GM12878 (cell line): ENCODE results near the gene GRIK2. TPM values are rescaled to one million over a fixed set of nuclear protein-coding genes. Genes with fewer than 3 reads are reported as not detected.

Source experiments
- ATAC-seq: fragments of 200-7000 bp; cut with Tn5 transposase; 3 replicates; pipeline ENCODE4 v1.9.1; 2020; ENCODE audit warnings: mild to moderate bottlenecking, moderate library complexity
- BruUV-seq: library from RNA; stranded (reverse); fragments of 400-500 nt; replicated peaks from 2 replicates; lab custom pipeline; 2021; lab: Mats Ljungman, UMichigan
- CTCF ChIA-PET: fragments of 300-600 bp; sonication (Branson Sonifier 250); formaldehyde crosslinking; extraction: SDS; loops from one replicate; lab custom pipeline; 2021; ENCODE audit warnings: inconsistent platforms; lab: Yijun Ruan, JAX
- POLR2A ChIA-PET: fragments of 350-600 bp; formaldehyde crosslinking; extraction: SDS; loops from one replicate; lab custom pipeline; 2021; ENCODE audit warnings: inconsistent platforms; lab: Charles Lee
- RAD21 ChIA-PET: fragments of 300-600 bp; sonication (Branson Sonifier 250); formaldehyde crosslinking; loops from one replicate; lab custom pipeline; 2023; ENCODE audit warnings: antibody characterized with exemption; ENCODE audit not compliant: unreplicated experiment; lab: Charles Lee
- SMC1A ChIA-PET: fragments of 300-600 bp; sonication (Branson Sonifier 250); formaldehyde crosslinking; loops from one replicate; lab custom pipeline; 2023; ENCODE audit not compliant: unreplicated experiment, uncharacterized antibody; lab: Charles Lee
- DNase-seq: peaks from one replicate; pipeline ENCODE4 v3.0.0-alpha.2; 2011; ENCODE audit warnings: low read depth, low spot score
- FAIRE-seq: peaks from 3 replicates; lab custom pipeline; 2011; peaks lifted over from hg19 to GRCh38; lab: Jason Lieb, UNC
- H2AFZ ChIP-seq: 2 replicates; pipeline ENCODE4 v1.6.0; 2011; ENCODE audit warnings: low read depth, low read length, control low read depth; ENCODE audit not compliant: control insufficient read depth
- H3K27ac ChIP-seq: 2 replicates; pipeline ENCODE4 v1.5.1; 2011; ENCODE audit warnings: control low read depth; ENCODE audit not compliant: control insufficient read depth, insufficient read depth
- H3K27me3 ChIP-seq, 2 experiments: replicated peaks in 1 of 2; 2 replicates each; pipeline versions ENCODE4 v1.6.0 to v1.6.1; 2011; ENCODE audit warnings: low read length in 1 of 2; ENCODE audit not compliant: control insufficient read depth in 2 of 2, insufficient read depth in 2 of 2
- H3K36me3 ChIP-seq, 2 experiments: 2 replicates each; pipeline ENCODE4 v1.5.1; 2011; ENCODE audit warnings: low read length in 1 of 2; ENCODE audit not compliant: control insufficient read depth in 2 of 2, insufficient read depth in 2 of 2
- H3K4me1 ChIP-seq: 2 replicates; pipeline ENCODE4 v1.6.1; 2011; ENCODE audit warnings: mild to moderate bottlenecking, low read length, moderate library complexity, mixed read lengths; ENCODE audit not compliant: control insufficient read depth, insufficient read depth
- H3K4me2 ChIP-seq: 2 replicates; pipeline ENCODE4 v1.6.0; 2011; ENCODE audit warnings: control low read depth; ENCODE audit not compliant: control insufficient read depth, insufficient read depth
- H3K4me3 ChIP-seq: fragments of 200-600 bp; sonication (generic); 2 replicates; pipeline ENCODE4 v1.5.1; 2016
- H3K79me2 ChIP-seq: 2 replicates; pipeline ENCODE4 v1.6.0; 2011; ENCODE audit warnings: low read length; ENCODE audit not compliant: control insufficient read depth, insufficient read depth
- H3K9ac ChIP-seq: 2 replicates; pipeline ENCODE4 v1.8.0; 2011; ENCODE audit warnings: low read length, control low read depth, mixed read lengths; ENCODE audit not compliant: control insufficient read depth, insufficient read depth
- H3K9me3 ChIP-seq: replicated peaks from 3 replicates; pipeline ENCODE4 v1.5.1; 2011; ENCODE audit warnings: mild to moderate bottlenecking, low read length; ENCODE audit not compliant: control insufficient read depth, insufficient read depth
- H4K20me1 ChIP-seq: 2 replicates; pipeline ENCODE4 v1.6.0; 2011; ENCODE audit not compliant: control insufficient read depth, insufficient read depth
- ASH2L ChIP-seq: fragments of 300-600, 200-600 bp; sonication (generic); IDR thresholded peaks from 2 replicates; pipeline ENCODE4 v1.6.1; 2017; ENCODE audit warnings: low read depth, mild to moderate bottlenecking, borderline replicate concordance
- CBFB ChIP-seq: IDR thresholded peaks from 2 replicates; pipeline ENCODE4 v1.6.1; 2016; ENCODE audit warnings: antibody characterized with exemption, low read depth
- EED ChIP-seq: sonication (generic); IDR thresholded peaks from 2 replicates; pipeline ENCODE4 v1.6.1; 2016; ENCODE audit warnings: antibody characterized with exemption, low read depth
- ESRRA ChIP-seq: IDR thresholded peaks from 2 replicates; pipeline ENCODE4 v1.6.1; 2012; ENCODE audit warnings: mild to moderate bottlenecking, low read length, improper control_type of control experiment
- FOXM1 ChIP-seq: IDR thresholded peaks from 2 replicates; pipeline ENCODE4 v1.6.1; 2012; ENCODE audit warnings: low read depth, mild to moderate bottlenecking, inconsistent platforms, low read length, moderate library complexity
- MAX ChIP-seq: IDR thresholded peaks from 2 replicates; pipeline ENCODE4 v1.6.1; 2012; ENCODE audit warnings: low read depth, low read length, improper control_type of control experiment
- NFXL1 ChIP-seq: fragments of 450-650 bp; IDR thresholded peaks from 2 replicates; pipeline ENCODE4 v1.6.1; 2017; ENCODE audit warnings: antibody characterized with exemption, mild to moderate bottlenecking, borderline replicate concordance
- NR2F1 ChIP-seq: fragments of 450-650 bp; conservative IDR thresholded peaks from 2 replicates; pipeline ENCODE4 v1.6.1; 2017; ENCODE audit warnings: mild to moderate bottlenecking
- PAX5 ChIP-seq: IDR thresholded peaks from 2 replicates; pipeline ENCODE4 v1.6.1; 2011; ENCODE audit warnings: low read depth, low read length, borderline replicate concordance
- POLR2AphosphoS2 ChIP-seq: IDR thresholded peaks from 2 replicates; pipeline ENCODE4 v1.6.1; 2011; ENCODE audit warnings: low read depth, mild to moderate bottlenecking, low read length, improper control_type of control experiment, moderate library complexity
- RBBP5 ChIP-seq: fragments of 200-600 bp; sonication (generic); conservative IDR thresholded peaks from 2 replicates; pipeline ENCODE4 v1.6.1; 2016
- RELA ChIP-seq: fragments of 450-650 bp; IDR thresholded peaks from 2 replicates; pipeline ENCODE4 v1.8.0; 2014; ENCODE audit warnings: borderline replicate concordance; ENCODE audit not compliant: partially characterized antibody
- TCF12 ChIP-seq: IDR thresholded peaks from 2 replicates; pipeline ENCODE4 v1.6.1; 2011; ENCODE audit warnings: low read depth, mild to moderate bottlenecking, low read length
- USF1 ChIP-seq: IDR thresholded peaks from 2 replicates; pipeline ENCODE4 v1.6.1; 2011; ENCODE audit warnings: borderline replicate concordance, low read depth, mild to moderate bottlenecking, moderate library complexity, mixed read lengths, low read length; ENCODE audit not compliant: insufficient read depth; ENCODE audit errors: extremely low read length
- YBX1 ChIP-seq: fragments of 450-650 bp; IDR thresholded peaks from 2 replicates; pipeline ENCODE4 v1.6.1; 2016; ENCODE audit warnings: antibody characterized with exemption
- ZBTB33 ChIP-seq: fragments of 450-650 bp; IDR thresholded peaks from 2 replicates; pipeline ENCODE4 v1.6.1; 2017; ENCODE audit warnings: mild to moderate bottlenecking
- in situ Hi-C: fragments of 300-500 bp; cut with MboI; formaldehyde crosslinking; loops from 9 replicates; pipeline ENCODE4 v1.14.3; 2018; ENCODE audit warnings: mixed read lengths
- intact Hi-C: fragments of 100-400 bp; cut with micrococcal nuclease; formaldehyde crosslinking; loops from one replicate; pipeline ENCODE4 v1.14.2; 2022; ENCODE audit not compliant: unreplicated experiment
- polyA plus RNA-seq, 11 experiments: library from polyadenylated mRNA; depleted of rRNA in 4 of 11; unstranded in 6 of 11; stranded (reverse) in 5 of 11; fragments of >200 nt; fragmentation: Nextera tagmentation in 4 of 11; fragmentation: Illumina TruSeq in 1 of 11; extraction: Ambion mirVana in 4 of 11; extraction: Trizol in 1 of 11; gene quantifications; 1 replicate in 1 of 11; 2 replicates in 10 of 11; pipeline versions ENCODE4 v1.2.1 to v1.2.3, GENCODE V29; 2011 to 2016; ENCODE audit warnings: inconsistent platforms in 2 of 11, missing spikeins in 2 of 11, low read depth in 1 of 11
- total RNA-seq, 4 experiments: library from RNA; depleted of rRNA in 3 of 4; stranded (reverse); fragments of >200 nt in 3 of 4; fragmentation: Illumina TruSeq in 1 of 4; extraction: Trizol in 1 of 4; gene quantifications; 2 replicates each; pipeline versions ENCODE4 v1.2.1 to v1.2.3, GENCODE V29; 2013 to 2021
- TF ChIP-seq, protein P1 (sequence below): IDR thresholded peaks from 2 replicates; pipeline ENCODE4 v1.6.1; 2012; ENCODE audit warnings: mild to moderate bottlenecking, low read depth, low read length

Gene GRIK2
- total and polyA plus RNA-seq, 10 of the 15 experiments (the other 5 are each of a cell fraction or from before 2014, with no cell fraction given) = not detected

DNA sequence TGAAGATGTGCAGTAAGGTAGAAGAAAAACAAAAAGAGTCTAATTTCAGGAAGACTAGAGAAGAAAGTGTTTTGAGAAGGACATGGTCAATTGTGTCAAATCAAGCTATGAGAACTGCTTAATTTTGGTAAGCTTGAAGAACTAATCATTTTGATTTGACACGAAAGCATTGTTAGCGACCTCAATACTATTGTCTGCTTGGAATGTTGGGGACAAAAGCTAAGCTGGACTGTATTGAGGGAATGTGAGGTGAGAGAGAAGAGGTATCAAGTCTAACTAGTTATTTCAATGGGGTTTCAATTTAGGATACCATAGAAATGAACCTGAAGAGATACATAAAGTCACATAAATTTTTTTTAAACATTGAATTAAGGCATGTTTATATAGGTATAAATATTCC lies 309.8 kb downstream of the GRIK2 start (continued):
- TF ChIP-seq, protein P1, sequence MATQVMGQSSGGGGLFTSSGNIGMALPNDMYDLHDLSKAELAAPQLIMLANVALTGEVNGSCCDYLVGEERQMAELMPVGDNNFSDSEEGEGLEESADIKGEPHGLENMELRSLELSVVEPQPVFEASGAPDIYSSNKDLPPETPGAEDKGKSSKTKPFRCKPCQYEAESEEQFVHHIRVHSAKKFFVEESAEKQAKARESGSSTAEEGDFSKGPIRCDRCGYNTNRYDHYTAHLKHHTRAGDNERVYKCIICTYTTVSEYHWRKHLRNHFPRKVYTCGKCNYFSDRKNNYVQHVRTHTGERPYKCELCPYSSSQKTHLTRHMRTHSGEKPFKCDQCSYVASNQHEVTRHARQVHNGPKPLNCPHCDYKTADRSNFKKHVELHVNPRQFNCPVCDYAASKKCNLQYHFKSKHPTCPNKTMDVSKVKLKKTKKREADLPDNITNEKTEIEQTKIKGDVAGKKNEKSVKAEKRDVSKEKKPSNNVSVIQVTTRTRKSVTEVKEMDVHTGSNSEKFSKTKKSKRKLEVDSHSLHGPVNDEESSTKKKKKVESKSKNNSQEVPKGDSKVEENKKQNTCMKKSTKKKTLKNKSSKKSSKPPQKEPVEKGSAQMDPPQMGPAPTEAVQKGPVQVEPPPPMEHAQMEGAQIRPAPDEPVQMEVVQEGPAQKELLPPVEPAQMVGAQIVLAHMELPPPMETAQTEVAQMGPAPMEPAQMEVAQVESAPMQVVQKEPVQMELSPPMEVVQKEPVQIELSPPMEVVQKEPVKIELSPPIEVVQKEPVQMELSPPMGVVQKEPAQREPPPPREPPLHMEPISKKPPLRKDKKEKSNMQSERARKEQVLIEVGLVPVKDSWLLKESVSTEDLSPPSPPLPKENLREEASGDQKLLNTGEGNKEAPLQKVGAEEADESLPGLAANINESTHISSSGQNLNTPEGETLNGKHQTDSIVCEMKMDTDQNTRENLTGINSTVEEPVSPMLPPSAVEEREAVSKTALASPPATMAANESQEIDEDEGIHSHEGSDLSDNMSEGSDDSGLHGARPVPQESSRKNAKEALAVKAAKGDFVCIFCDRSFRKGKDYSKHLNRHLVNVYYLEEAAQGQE = no peak

- intact Hi-C loops (no loop called here), in situ Hi-C loops (no loop called here)
- ATAC-seq = no peak
- Histone ChIP-seq H3K27ac (no peak overlapping the region), H3K36me3 (no peaks in the 10 kb centered on the region), H4K20me1 (no peaks in the 10 kb centered on the region), H3K79me2 (no peaks in the 10 kb centered on the region), H3K9ac (no peak overlapping the region), H3K4me2 (no peak overlapping the region), H3K4me3 (no peak overlapping the region), H2AFZ (no peak overlapping the region), H3K27me3 (no peaks in the 10 kb centered on the region; a peak in 1 of 4 replicates), H3K4me1 (no peaks in the 10 kb centered on the region), H3K9me3 (no peaks in the 10 kb centered on the region)
- DNase-seq = no peak
- no peak for FAIRE-seq
- POLR2A ChIA-PET = no interaction called here
- RAD21 ChIA-PET = no interaction called here
- no TSS peak for BruUV-seq
- SMC1A ChIA-PET = no interaction called here
- CTCF ChIA-PET = interaction anchor here (0.6 kb wide), 1 partner anchor 791 kb away, joined by 3 read pairs; no protein-coding TSS in a partner anchor
- TF ChIP-seq ZBTB33 = no peak
- no peak for TF ChIP-seq YBX1
- no peak for TF ChIP-seq CBFB
- no peak for TF ChIP-seq NFXL1
- no peak for TF ChIP-seq MAX
- TF ChIP-seq POLR2AphosphoS2 = no peak
- no peak for TF ChIP-seq PAX5
- TF ChIP-seq TCF12 = no peak
- TF ChIP-seq FOXM1 = no peak
- no peak for TF ChIP-seq USF1
- no peak for TF ChIP-seq ASH2L
- TF ChIP-seq ESRRA = no peak
- no peak for TF ChIP-seq NR2F1
- TF ChIP-seq RBBP5 = no peak
- TF ChIP-seq RELA = no peak
- no peak for TF ChIP-seq EED
These were observed 312.4 kb downstream of the GRIK2 start for GRCh38 chr6:101705866-101706265.
